Pulmonary artery endothelial cell (primary cell): ENCODE measurements around the gene DIP2A. TPM values are rescaled to one million over a fixed set of nuclear protein-coding genes. Genes with fewer than 3 reads are reported as not detected.

Experiments
- DNase-seq: peaks from one replicate; pipeline ENCODE4 v3.0.0-alpha.2; 2011; ENCODE audit warnings: low read depth, low spot score
- total RNA-seq: library from RNA; depleted of rRNA; stranded (reverse); fragments of >200 nt; gene quantifications from 2 replicates; pipeline ENCODE4 v1.2.3, GENCODE V29; 2014

The DIP2A gene
- total RNA-seq, 1 donor from 2014 or later = 22.9 TPM

DNA sequence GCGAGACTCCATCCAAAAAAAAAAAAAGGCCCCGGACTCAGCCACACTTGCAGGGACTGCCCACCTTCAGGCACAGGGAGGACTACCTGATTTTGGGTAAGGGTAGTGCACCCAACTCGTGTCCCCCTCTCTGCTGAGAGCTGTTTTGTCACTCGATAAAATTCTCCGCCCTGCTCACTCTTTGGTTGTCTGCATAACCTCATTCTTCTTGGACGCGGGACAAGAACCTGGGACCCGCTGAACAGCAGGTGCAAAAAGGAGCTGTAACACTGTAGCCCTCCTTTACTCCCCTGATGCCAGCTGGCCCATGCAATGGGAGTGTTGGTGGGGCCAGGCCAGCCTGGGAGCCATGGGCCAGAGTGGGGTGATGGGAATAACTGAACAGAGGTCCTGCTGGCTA is 135.6 kb downstream of the DIP2A start:
- no peak for DNase-seq

DNA sequence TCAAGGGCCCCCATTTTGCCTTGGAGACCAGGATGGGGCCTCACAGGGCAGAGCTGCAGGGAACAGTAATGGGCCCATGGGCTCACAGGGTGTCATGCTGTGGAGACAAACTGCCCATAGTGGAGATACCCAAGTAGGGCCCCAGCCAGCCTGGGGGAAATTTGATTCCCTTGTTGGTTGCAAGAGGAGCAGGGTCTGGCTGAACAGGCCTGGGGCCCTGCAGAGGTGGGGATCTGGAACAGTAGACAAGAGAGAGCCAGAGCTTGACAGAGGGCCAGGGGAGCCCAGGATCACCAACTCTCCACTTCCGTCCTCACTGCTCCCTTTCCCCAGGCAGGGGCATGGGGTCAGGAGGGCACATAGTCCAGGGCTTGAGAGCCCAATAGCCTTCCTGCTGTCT is 137.5 kb downstream of the DIP2A start:
- no peak for DNase-seq

DNA sequence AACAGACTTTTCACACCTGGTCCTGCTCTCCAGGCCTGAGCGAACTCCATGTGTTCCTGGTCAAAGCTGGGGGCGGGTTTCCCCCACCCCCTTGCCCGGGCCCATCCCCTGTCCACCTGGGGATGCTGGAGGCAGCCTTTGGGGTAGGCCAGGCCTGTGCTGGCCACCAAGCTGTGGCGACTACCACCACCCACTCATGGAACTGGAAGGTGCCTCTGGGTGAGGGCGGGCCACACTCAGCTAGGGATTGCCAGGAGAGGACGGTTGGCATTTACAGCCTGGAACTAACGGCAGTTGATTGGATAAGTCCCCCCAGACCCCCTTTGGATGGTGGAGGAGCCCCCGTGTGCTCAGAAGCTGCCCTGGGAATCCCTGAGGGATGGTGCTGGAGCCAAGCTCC is 138.3 kb downstream of the DIP2A start:
- DNase-seq = no peak

DNA sequence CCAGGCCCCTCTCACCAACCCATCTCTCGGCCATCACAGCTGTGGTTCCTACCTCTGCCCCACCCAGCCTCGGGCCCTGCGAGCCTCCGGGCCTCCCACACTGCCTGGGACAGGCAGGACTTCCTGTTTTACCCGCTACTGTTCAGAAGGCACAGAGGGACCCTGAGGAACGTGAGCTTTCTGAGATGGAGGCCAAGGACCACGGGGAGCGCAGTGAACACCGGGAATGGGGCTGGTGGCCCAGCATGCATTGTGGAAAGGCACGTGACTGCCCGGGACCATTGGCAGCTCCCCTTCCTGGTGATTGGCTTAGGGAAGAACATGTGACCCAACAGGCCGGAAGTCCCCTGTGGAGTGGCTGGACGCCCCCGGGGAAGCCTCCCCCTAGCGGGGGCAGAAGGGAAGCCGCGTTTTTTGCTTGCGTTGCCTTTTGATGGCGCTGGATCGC is 139.2 kb downstream of the DIP2A start:
- no peak for DNase-seq

DNA sequence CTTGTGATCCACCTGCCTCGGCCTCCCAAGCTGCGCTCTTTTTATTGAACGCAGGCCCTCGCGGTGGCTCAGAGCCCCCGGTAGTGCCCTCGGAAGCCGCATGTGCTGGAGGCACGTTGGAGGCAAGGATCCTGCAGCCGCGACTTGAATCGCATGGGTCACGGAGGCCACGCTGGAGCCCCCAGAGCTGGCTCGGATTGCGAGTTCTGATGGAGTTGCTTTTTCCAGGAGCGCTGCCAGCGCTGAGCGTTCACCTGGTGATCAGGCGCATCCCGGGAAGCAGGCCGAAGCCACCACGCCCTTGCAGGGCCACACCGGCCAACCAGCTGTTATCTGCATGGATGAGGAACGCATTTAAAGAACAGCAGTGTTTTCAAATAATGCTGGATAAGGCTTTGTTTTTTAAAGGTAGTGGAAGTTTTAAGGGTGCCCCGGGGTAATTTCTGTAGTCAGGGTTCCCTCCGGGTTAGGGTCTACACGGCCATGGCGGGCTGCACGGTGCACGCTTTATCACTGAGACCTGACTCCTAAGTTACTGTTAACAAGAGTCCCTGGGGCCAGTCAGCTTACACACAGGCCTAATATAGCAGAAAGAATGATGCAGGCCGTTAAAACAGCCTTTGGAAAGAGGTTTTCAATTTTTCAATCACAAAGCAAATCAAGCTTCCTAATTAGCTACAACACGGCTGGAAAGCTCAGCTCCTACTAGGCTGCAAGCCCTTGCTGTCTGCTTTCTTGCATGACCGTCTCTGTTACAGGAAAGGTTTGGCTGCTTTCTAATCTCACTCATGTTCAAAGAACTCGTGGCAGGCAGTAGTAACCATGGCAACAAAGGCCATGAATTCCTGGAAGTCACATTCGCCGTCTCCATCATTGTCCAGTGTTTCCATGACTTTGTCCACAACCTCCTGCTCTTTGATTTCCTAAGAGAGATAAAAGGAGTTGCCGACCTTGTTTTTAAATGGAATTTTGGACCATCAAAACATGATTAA is 140.2 kb downstream of the DIP2A start:
- DNase-seq = peak; percentile 94

DNA sequence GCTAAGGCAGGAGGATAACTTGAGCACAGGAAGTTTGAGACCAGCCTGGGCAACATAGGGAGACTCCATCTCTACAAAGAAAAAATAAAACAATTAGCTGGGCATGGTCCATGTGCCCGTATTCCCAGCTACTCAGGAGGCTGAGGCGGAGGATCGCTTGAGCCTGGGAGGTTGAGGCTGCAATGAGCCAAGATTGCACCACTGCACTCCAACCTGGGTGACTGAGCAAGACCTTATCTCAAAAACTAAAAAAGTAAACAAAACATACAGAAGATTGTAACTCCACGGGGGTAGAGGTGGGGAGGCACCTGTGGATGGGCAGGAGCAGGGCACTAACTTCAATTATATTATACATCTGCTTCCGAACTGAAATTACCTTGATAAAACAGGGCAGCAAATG is 141.6 kb downstream of the DIP2A start:
- no peak for DNase-seq

DNA sequence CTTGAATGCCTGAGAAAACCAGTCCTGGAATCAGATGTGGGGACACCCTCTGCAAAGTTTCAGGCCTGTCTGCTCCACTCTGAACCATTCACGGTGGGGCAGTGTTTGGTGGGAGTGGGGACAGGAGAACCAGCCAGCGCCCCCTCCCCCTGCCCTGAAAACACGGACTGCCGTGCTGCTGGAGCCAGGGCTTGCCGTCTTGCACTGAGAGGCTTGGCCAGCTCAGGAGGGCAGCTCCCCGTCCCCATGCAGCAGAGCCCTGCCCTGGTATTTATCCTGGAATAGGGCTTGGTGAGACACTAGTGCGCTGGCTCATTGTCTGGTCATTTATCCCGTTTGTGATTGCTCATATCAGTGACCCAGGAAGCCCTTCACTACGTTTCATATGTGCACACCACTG is 142.3 kb downstream of the DIP2A start:
- DNase-seq = no peak

DNA sequence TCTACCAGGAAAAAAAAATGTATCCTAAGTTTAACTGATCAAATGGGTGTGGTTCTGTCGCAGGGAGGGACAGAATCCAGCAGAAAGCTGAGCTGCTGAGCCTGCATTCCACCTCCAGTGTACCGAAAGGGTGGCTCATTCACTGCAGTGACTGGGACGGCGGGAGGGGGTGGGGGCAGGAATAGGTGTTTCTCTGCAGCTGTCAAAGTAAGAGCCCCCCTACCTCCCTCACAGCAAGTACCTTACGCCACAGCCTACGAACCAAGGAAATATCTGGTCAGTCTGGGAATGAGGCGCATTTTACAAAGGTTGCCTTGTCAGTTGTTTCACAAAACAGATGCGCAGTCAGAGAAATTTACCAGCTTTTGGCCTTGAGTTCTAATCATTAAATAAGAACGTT is 144.5 kb downstream of the DIP2A start:
- no peak for DNase-seq

DNA sequence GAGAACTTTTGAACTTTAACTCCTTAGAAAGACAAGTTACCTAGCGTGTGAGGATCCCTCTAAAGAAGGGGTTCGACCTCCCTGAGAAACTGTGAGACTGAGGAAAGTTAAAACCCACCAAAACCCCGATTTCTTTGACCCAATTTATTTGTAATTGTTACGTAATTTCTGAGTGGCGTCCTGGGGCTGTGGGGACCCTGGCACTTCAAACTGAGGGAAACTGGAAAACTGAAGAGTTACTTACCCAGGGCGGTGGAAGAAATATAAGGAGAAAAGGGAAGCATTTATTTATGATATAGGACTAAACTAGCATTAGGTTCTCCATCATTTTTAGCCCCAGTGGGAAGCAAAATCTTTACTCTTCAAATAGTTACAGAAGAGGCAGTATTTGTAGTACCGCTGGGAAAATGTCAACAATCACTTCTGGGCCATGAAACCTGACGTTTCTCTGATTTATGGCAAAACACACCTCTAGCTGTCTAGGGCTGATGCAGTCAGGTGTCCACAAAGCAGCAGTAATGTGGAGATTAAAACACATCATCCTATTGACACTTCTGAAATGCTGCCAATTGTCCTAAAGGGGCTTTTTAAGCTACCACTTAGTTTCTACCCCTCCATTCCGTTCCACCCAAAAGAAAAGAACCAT is 145.8 kb downstream of the DIP2A start:
- no peak for DNase-seq

DNA sequence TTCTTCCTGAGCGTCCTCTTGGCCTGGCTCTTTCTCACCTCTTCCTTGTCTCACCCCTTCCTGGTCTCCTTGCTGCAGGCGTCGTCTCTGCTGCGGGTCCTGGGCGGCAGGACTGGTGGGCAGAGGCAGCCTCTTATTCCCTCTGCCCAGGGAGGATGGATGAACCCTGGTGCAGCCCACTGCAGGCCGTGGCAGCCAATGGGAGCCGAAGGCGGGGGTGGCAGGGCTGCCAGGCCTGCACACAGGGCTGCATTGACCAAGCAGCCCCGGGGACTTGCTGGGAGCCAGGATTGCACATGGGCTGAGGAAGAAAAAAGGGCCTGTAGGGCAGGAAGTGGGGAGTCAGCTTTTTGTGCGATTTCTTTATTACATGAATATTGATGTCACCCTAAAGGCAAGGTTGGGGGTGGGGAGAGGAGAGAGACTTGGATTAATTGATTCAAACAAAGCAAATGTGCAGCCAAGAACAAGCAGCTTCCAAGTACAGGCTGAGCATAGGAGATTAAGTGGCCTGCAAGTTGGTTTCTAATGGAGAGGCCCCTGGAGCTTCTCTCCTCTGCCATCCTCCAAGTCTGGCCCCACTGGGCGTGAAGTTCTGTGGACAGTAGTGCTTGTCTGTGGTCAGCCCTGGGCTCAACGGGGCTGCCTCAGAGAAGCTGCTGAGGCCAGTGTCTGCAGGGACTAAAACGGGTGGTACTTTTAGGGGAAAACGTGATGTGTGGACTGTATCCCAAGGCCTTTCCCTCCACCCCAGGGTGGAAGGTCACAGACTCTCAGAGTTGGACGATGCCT is 146.5 kb downstream of the DIP2A start, which contains the start of gene S100B:
Gene S100B, minus strand, starts transcription at position 108 of the 792 bp plus-strand sequence. CDS start 2,667 bp downstream, outside the sequence.
- DNase-seq = no peak

DNA sequence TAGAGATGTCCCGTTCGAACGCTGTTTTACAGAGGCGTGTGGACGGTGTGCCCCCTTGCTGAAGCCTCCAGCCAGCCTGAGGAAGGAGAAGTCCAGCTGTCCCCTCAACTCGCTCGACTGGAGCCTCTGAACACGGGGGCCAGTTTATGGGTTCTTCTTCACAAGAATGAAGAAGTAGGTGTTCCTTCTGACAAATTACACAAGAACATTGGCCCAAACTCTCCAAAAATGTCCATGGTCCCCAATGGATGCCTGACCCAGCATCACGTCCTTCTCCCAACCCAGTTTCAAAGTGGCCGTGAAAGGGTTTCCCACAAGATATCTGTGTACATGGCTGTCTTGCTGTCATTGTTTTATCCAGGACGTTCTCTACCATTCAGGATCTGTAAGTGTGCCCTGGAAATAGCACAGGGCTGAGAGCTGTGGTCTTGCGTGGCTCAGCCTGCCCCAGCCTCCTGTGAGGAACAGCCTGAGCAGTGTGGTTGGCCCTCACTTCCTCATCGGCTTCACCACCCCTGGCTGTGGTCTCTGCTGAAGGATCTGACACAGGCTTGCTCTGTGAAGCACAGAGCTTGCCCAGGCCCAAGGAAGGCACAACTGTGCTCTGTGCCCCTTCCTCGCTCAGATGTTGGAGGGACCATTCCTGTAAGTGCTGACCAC is 147.2 kb downstream of the DIP2A start:
- DNase-seq = no peak

DNA sequence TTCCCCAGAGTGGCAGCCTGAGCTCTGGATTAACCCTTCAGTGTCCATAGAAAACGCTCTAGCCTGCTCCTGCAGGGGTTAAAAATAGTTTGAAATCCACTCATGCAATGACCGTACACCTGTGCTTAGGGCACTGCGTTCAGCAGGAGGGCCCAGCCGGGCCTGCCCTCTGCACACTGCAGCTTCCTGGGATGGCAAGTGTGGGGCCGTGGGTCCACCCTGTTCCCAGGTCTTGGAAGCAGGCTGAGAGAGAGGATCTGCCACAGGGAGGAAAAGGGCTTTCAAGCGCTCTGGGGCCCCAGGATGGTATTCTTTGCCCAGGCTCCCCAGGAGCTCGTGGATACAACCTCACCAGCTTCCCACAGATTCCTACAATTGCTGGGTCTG is 147.7 kb downstream of the DIP2A start:
- no peak for DNase-seq

DNA sequence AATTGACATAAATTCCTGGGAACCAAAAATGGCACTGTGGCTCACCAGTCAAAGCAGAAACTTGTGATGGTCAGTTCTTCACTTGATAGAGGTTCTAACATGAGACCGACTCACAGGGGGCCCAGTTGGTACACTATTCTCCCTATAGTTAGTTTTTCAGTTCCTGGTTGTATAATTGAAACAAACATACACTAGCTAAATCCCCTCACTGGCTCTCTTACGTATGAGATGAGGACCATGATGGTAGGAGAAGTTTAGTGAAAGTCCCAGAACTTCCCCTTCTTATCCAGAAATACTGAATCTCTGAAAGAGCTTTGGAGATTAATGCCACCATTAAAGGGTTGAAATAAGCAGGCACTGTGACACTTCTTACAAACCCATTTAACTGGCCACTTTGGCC is 148.9 kb downstream of the DIP2A start:
- DNase-seq = no peak

DNA sequence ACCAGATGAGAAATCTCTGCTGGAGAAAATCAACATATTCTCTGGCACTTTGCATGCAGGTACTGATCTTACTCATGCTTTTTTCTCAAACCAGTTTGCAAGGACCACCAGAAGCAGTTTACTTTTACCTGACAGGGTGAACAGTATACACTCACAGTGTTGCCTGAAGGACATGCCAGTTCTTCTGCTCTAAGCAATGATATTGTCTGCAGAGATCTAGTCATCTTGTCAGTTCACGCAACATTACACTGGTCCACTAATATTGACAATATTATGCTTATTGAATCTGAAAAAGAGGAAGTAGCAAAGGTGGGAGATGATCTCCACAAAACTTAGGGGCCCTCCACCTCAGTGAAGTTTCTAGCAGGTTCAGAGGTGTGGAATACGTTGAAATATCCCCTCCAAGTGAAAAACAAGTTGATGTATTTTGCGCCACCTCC is 150.0 kb downstream of the DIP2A start:
- no peak for DNase-seq

DNA sequence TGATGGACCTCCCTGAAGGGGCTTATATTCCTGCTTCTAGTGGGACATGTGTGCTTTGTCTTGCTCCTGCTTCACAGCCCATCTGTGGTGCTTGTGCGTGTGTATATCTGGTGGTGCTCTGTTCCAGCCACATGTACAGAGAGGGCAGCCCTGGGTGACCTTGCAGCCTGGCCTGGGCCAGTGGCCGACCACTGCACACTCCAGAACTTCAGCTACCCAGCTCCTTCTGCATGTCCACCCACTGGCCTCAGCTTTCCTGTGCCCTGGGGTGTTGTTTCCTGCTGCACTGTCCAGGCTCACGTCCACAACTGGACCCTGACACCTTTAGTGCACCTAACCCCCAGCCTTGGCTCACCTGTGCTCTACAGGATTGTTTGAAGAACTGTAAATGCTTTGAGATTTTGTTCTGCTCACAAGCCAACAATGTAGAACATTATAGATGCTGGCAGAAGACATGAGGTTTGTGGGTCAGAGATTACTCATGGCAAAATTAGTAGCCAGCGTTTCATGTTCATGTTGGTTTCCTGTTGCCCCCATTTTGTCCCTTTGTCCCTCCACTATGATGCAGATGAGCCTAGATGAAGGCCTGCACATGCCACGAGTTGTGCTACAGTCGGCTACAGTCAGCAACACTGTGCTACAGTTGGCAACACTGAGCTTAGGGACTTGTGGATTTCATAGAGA is 151.5 kb downstream of the DIP2A start:
- DNase-seq = no peak

DNA sequence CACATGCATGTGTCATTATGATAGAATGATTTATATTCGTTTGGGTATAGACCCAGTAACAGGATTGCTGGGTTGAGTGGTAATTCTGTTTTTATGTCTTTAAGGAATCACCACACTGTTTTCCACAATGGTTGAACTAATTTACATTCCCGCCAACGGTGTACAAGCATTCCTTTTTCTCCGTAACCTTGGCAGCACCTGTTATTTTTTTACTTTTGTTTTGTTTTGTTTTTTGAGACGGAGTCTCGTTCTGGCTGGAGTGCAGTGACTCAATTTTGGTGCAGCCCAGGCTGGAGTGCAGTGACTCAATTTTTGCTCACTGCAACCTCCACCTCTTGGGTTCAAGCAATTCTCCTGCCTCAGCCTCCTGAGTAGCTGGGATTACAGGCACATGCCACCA is 154.7 kb downstream of the DIP2A start:
- no peak for DNase-seq

DNA sequence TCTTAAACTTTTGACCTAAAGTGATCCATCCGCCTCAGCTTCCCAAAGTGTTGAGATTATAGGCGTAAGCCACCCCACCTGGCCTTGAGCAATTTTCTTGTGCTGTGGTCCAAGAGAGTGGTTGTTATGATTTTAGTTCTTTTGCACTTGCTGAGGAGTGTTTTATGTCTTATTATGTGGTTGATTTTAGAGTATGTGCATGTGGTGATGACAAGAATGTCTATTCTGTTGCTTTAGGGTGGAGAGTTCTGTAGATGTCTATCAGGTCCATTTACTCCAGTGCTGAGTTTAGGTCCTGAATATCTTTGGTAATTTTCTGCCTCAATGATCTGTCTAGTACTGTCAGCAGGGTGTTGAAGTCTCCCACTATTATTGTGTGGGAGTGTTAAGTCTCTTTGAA is 157.4 kb downstream of the DIP2A start:
- DNase-seq = no peak

DNA sequence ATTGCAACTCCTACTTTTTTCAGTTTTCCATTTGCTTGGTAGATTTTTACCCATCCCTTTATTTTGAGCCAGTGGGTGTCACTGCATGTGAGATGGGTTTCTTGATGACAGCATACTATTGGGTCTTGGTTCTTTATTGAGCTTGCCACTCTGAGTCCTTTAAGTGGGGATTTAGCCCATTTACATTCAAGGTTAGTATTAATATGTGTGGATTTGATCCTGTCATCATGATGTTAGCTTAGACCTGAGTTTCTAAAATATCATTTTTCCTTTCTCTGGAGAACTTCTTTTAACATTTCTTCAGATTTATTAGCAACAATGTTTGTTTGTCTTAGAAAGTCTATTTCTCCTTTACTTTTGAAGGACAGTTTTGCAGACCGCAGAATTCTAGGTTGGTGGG is 158.0 kb downstream of the DIP2A start:
- DNase-seq = no peak

DNA sequence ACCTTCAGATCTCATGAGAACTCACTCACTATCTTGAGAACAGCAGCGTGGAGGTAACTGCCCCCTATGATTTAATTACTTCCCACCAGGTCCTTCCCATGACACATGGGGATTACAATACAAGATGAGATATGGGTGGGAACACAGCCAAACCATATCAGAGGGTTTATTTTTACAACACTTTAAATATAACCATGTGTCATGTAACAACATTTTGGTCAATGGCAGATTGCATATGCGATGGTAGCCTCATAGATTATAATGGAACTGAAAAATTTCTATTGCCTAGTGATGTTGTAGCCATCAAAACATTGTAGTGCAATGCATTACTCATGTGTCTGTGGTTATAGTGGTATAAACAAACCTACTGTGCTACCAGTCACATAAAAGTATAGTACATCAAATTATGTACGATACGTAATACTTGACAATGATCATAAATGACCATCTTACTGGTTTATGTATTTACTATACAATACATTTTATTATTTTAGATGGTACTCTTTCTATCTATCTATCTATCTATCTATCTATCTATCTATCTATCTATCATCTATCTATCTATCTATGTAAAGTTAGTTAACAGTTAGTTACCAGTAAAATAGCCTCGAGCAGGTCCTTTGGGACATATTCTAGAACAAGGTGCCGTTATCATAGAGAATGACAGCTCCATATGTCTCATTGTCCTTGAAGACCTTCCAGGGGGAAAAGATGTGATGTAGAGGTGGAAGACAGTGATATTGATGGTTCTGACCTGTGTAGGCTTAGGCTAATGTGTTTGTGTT is 158.8 kb downstream of the DIP2A start:
- DNase-seq = no peak
